Measurements from ENCODE around the gene SHANK2.

Gene SHANK2

GRCh38 chr11:71240865-71241691, 11.3 kb downstream of the SHANK2 start:
- Histone ChIP-seq H3K79me2 (ENCODE audit: insufficient read depth, low read length) (no peaks in the 10 kb centered on the region), H3K4me2 (ENCODE audit: low read depth, low read length, poor library complexity, severe bottlenecking) (no peak overlapping the region), H4K20me1 (ENCODE audit: insufficient read depth, low read length, poor library complexity, severe bottlenecking) (no peaks in the 10 kb centered on the region), H3K36me3 (ENCODE audit: insufficient read depth, low read length) (no peaks in the 10 kb centered on the region), H3K9ac (ENCODE audit: low read depth, low read length, poor library complexity, severe bottlenecking) (no peak overlapping the region), H3F3A (ENCODE audit: low read depth) (no peaks in the 10 kb centered on the region), H3K27me3 (ENCODE audit: insufficient read depth, low read length, poor library complexity, severe bottlenecking) (no peaks in the 10 kb centered on the region), H2AFZ (ENCODE audit: low read length) (no peak overlapping the region), H3K4me3 (ENCODE audit: low read length, poor library complexity, severe bottlenecking) (no peak overlapping the region), H3K9me3 (ENCODE audit: insufficient read depth, low read depth, low read length) (peaks cover 19% of the 10 kb centered on the region; the same call in 1 of the 2 replicates), H3K9me2 (replicated peaks; ENCODE audit: low read depth, low read length) (no peaks in the 10 kb centered on the region), H3K4me1 (ENCODE audit: insufficient read depth, low read length, poor library complexity, severe bottlenecking) (no peaks in the 10 kb centered on the region)
- TF ChIP-seq, protein P1, sequence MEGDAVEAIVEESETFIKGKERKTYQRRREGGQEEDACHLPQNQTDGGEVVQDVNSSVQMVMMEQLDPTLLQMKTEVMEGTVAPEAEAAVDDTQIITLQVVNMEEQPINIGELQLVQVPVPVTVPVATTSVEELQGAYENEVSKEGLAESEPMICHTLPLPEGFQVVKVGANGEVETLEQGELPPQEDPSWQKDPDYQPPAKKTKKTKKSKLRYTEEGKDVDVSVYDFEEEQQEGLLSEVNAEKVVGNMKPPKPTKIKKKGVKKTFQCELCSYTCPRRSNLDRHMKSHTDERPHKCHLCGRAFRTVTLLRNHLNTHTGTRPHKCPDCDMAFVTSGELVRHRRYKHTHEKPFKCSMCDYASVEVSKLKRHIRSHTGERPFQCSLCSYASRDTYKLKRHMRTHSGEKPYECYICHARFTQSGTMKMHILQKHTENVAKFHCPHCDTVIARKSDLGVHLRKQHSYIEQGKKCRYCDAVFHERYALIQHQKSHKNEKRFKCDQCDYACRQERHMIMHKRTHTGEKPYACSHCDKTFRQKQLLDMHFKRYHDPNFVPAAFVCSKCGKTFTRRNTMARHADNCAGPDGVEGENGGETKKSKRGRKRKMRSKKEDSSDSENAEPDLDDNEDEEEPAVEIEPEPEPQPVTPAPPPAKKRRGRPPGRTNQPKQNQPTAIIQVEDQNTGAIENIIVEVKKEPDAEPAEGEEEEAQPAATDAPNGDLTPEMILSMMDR (conservative IDR thresholded peaks at IDR 0.05; ENCODE audit: low read length), result no peak
- no peak for TF ChIP-seq EZH2phosphoT487 (IDR thresholded peaks at IDR 0.05; ENCODE audit: borderline replicate concordance)

- H3K4me2 ChIP-seq (ENCODE audit: low read depth, low read length, poor library complexity, severe bottlenecking), result no peak overlapping the region
- H3K9me3 ChIP-seq (ENCODE audit: insufficient read depth, low read depth, low read length), result peaks cover 19% of the 10 kb centered on the region; the same call in 1 of the 2 replicates
- no peaks in the 10 kb centered on the region for H4K20me1 ChIP-seq (ENCODE audit: insufficient read depth, low read length, poor library complexity, severe bottlenecking)
- H3K79me2 ChIP-seq (ENCODE audit: insufficient read depth, low read length), result no peaks in the 10 kb centered on the region
- H3K4me3 ChIP-seq (ENCODE audit: low read length, poor library complexity, severe bottlenecking), result no peak overlapping the region
- H3K9ac ChIP-seq (ENCODE audit: low read depth, low read length, poor library complexity, severe bottlenecking), result no peak overlapping the region
- H3K27me3 ChIP-seq (ENCODE audit: insufficient read depth, low read length, poor library complexity, severe bottlenecking), result no peaks in the 10 kb centered on the region
- no peaks in the 10 kb centered on the region for H3K4me1 ChIP-seq (ENCODE audit: insufficient read depth, low read length, poor library complexity, severe bottlenecking)
- H2AFZ ChIP-seq (ENCODE audit: low read length), result no peak overlapping the region
- H3F3A ChIP-seq (ENCODE audit: low read depth), result no peaks in the 10 kb centered on the region
- H3K36me3 ChIP-seq (ENCODE audit: insufficient read depth, low read length), result no peaks in the 10 kb centered on the region
- TF ChIP-seq, protein P1 (conservative IDR thresholded peaks at IDR 0.05; ENCODE audit: low read length), result no peak
- TF ChIP-seq EZH2phosphoT487 (IDR thresholded peaks at IDR 0.05; ENCODE audit: borderline replicate concordance), result no peak
- H3K9me2 ChIP-seq (replicated peaks; ENCODE audit: low read depth, low read length), result no peaks in the 10 kb centered on the region
These were observed 12.2 kb downstream of the SHANK2 start for GRCh38 chr11:71240061-71240690.

DNA sequence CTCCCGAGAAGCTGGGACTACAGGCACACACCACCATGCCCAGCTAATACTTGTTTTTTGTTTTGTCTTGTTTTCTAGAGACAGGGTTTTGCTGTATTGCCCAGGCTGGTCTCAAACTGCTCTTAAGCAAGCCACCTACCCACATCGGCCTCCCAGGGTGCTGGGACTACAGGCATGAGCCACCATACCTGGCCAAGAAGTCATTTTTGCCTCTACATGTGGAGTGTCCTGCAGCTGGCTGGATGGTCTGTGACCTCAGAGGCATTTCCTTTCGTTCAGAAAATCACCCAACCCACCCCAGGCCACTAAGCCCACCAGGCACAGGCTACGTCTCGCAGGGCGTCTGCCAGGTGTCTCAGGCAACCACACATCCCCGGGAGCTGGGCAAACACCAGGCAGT, 12.8 kb downstream of the SHANK2 start:
- Histone ChIP-seq H3K4me1 (ENCODE audit: insufficient read depth, low read length, poor library complexity, severe bottlenecking) (no peaks in the 10 kb centered on the region), H3K4me2 (ENCODE audit: low read depth, low read length, poor library complexity, severe bottlenecking) (no peak overlapping the region), H3K27me3 (ENCODE audit: insufficient read depth, low read length, poor library complexity, severe bottlenecking) (no peaks in the 10 kb centered on the region), H3K36me3 (ENCODE audit: insufficient read depth, low read length) (no peaks in the 10 kb centered on the region), H3K4me3 (ENCODE audit: low read length, poor library complexity, severe bottlenecking) (no peak overlapping the region), H3K9ac (ENCODE audit: low read depth, low read length, poor library complexity, severe bottlenecking) (no peak overlapping the region), H3K9me2 (replicated peaks; ENCODE audit: low read depth, low read length) (no peaks in the 10 kb centered on the region), H3K79me2 (ENCODE audit: insufficient read depth, low read length) (no peaks in the 10 kb centered on the region), H2AFZ (ENCODE audit: low read length) (no peak overlapping the region), H3K9me3 (ENCODE audit: insufficient read depth, low read depth, low read length) (peaks cover 19% of the 10 kb centered on the region; the same call in 1 of the 2 replicates), H4K20me1 (ENCODE audit: insufficient read depth, low read length, poor library complexity, severe bottlenecking) (no peaks in the 10 kb centered on the region), H3F3A (ENCODE audit: low read depth) (no peaks in the 10 kb centered on the region)
- TF ChIP-seq EZH2phosphoT487 (IDR thresholded peaks at IDR 0.05; ENCODE audit: borderline replicate concordance), result no peak
- TF ChIP-seq, protein P1 (conservative IDR thresholded peaks at IDR 0.05; ENCODE audit: low read length), result no peak
